HG03558 (cell line): Measurements from ENCODE around the gene DNM3.
A peak's percentile ranks its signal among the peaks of the same experiment; 100 is the strongest.

ENCODE experiments used
- ATAC-seq: cut with Tn5 transposase; IDR thresholded peaks from one replicate; pipeline ENCODE4 v1.9.1; 2021; ENCODE audit warnings: moderate number of reproducible peaks; ENCODE audit not compliant: unreplicated experiment; ENCODE audit errors: extremely low read depth

DNM3 gene

GRCh38 chr1:171867236-171867635, 25.9 kb downstream of the DNM3 start:
- ATAC-seq, result no peak

- ATAC-seq, result no peak
Observed at GRCh38 chr1:171868217-171868803, 27.0 kb downstream of the DNM3 start.

GRCh38 chr1:171869097-171869496, 27.8 kb downstream of the DNM3 start:
- no peak for ATAC-seq

- ATAC-seq, result no peak
Observed at GRCh38 chr1:171871848-171872247, 30.6 kb downstream of the DNM3 start.

- ATAC-seq, result no peak
Observed at GRCh38 chr1:171872430-171872829, 31.1 kb downstream of the DNM3 start.

DNA sequence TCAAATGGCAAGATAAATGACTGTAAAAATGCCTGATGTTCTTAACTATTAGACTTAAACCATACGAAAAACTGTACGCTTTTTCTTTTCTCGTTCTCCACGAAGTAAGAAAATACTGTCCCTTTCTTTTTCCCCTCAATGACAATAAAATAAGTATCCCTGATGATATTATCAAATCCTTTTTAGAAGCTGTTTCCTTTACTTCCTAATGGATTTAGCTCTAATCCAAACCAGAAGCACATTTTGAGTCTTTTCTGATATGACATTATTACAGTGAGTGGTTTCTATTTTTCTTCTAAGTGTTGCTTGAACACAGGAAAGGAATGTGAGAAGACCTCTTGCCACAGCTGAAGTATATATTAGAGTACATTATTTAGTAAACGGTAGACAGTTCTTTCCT, 32.4 kb downstream of the DNM3 start:
- no peak for ATAC-seq

GRCh38 chr1:171877701-171878100, 36.4 kb downstream of the DNM3 start:
- peak; percentile 65 for ATAC-seq

GRCh38 chr1:171879556-171879955, 38.3 kb downstream of the DNM3 start:
- no peak for ATAC-seq

GRCh38 chr1:171881442-171881841, 40.1 kb downstream of the DNM3 start:
- ATAC-seq, result no peak

GRCh38 chr1:171883849-171884248, 42.6 kb downstream of the DNM3 start:
- no peak for ATAC-seq

- ATAC-seq, result no peak
Observed at GRCh38 chr1:171884475-171884874, 43.2 kb downstream of the DNM3 start.

DNA sequence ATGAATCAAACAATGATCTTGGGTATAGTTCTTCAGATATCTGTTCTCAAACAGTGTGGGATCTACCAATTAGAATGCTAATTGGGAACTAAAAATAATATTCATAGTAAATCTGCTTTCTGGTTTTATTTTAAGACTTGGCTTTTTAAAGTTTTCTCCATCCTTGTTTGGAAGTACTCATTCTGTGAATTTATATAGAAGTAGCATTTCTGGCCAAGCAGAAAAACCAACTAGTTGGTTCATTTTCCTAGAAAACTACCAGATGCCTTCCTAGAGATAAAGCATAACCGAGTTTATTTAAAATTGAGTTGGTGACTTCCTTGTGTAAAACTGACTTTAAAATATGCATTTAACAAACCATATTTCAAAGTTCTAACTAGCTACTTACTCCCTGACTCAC, 48.8 kb downstream of the DNM3 start:
- ATAC-seq, result no peak

GRCh38 chr1:171896936-171897703, 55.8 kb downstream of the DNM3 start:
- ATAC-seq, result no peak

GRCh38 chr1:171898941-171899340, 57.6 kb downstream of the DNM3 start:
- no peak for ATAC-seq

GRCh38 chr1:171899838-171900237, 58.5 kb downstream of the DNM3 start:
- no peak for ATAC-seq

DNA sequence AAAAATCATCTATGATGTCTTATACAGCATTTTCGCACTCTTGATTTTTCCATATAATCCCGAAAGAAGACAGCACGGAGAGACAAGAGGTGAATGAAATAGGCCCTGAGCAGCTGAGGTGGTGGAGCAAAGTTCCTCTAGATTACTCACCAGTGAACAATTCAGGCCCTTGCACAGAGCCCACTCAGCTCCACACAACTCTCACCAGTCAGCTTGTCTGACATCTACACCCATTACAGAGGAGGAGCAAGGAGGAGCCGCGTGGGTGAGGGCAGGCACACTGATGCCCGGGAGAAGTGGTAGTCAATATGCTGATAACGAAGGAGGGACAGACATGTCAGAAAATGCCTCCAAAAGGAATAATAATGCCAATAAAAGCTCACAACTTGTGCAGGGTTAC, 59.9 kb downstream of the DNM3 start:
- ATAC-seq, result no peak

GRCh38 chr1:171902527-171902926, 61.2 kb downstream of the DNM3 start:
- ATAC-seq, result no peak

- ATAC-seq, result no peak
Observed at GRCh38 chr1:171904778-171905450, 63.6 kb downstream of the DNM3 start.

DNA sequence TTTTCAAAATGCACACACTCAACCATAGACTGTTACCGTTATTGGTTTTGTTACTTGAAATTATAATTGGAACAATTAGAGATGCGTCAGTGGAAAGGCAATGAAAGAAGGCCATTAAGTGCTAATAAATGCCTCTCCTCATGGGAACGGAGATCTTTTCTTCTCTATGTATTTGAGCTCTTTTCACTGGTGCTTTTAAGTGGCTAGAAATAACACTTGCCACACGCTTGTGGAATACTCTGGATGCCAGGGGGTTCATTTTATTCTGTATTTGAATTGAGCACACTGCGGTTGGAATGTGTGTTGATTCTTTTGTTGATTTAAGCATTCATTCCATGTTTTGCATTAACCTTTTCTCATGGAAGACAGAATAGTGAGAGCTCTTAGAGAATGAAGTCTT, 68.4 kb downstream of the DNM3 start:
- ATAC-seq, result no peak

DNA sequence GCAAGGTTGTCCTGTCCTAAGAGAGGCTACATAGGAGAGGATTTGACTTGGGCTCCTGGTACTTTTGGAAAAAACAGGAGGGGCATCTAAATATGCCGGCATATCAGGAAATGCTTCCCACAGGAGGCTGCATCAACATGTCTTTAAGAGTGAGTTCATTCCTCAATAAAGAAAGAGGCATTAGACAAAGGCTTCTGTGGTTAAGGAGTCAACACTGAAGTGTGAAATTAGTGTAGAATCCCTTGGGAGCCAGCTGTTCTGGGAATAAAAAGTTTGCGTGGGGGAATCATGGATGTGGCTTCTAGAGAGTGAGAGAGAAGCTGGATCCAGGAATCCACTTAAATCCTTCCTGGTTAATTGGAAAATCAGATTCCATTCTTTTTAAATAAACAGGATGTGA, 69.5 kb downstream of the DNM3 start:
- no peak for ATAC-seq

DNA sequence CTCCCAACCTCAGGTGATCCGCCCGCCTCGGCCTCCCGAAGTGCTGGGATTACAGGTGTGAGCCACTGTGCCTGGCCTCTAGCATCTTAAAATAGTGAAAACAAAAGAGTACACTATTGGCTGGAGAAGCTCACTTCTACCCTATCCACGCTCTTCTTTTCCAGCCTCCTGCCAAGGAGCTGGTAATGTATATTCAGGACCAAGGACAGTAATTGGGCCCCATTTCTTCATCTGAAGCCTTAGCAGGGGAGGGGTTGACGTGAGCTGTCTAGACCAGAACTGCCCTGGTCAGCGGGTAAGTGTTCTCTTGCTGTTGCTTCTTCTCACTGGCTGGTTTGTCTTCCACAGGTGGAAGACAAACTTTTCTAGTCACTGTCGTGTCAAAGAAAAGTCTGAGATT, 70.2 kb downstream of the DNM3 start:
- ATAC-seq, result no peak
